ENCODE measurements around the gene NBEAL1.

The NBEAL1 gene

GRCh38 chr2:203022751-203023150, 8.1 kb downstream of the NBEAL1 start:
- no peak overlapping the region for H2AFZ ChIP-seq (ENCODE audit: low read depth, low read length)
- no peaks in the 10 kb centered on the region for H4K20me1 ChIP-seq (ENCODE audit: insufficient read depth, low read length)
- 0 out of 2 replicates have a peak, but pooled peaks cover 2% of the 10 kb centered on the region for H3K79me2 ChIP-seq (ENCODE audit: insufficient read depth, low read length)
- no peak overlapping the region for H3K4me2 ChIP-seq (ENCODE audit: insufficient read depth, low read length)
- peaks cover 18% of the 10 kb centered on the region for H3K4me1 ChIP-seq (ENCODE audit: insufficient read depth, low read length)
- H3K9me3 ChIP-seq (ENCODE audit: insufficient read depth, low read length, severe bottlenecking): no peaks in the 10 kb centered on the region
- H3K27me3 ChIP-seq (ENCODE audit: insufficient read depth, low read length, poor library complexity): no peaks in the 10 kb centered on the region
- no peak overlapping the region for H3K4me3 ChIP-seq (ENCODE audit: low read depth in 1 of 2, low read length in 2 of 2)
- no peaks in the 10 kb centered on the region for H3K36me3 ChIP-seq (ENCODE audit: insufficient read depth, low read length)
- no peak overlapping the region for H3K9ac ChIP-seq (ENCODE audit: low read depth, low read length)
- DNase-seq: no peak
- no peak for ATAC-seq (ENCODE audit: insufficient read depth, low read depth)
- no peak overlapping the region for H3K27ac ChIP-seq (ENCODE audit: low read length)
- TF ChIP-seq EZH2 (IDR thresholded peaks at IDR 0.05; ENCODE audit: borderline replicate concordance, low read depth, low read length, severe bottlenecking) (no peak), CTCF (IDR thresholded peaks at IDR 0.05; ENCODE audit: borderline replicate concordance, extremely low read depth, low read length, poor library complexity, severe bottlenecking) (no peak)

GRCh38 chr2:203025592-203025991, 10.9 kb downstream of the NBEAL1 start:
- H3K4me3 ChIP-seq (ENCODE audit: low read depth in 1 of 2, low read length in 2 of 2): no peak overlapping the region
- H3K27me3 ChIP-seq (ENCODE audit: insufficient read depth, low read length, poor library complexity): no peaks in the 10 kb centered on the region
- no peak overlapping the region for H2AFZ ChIP-seq (ENCODE audit: low read depth, low read length)
- no peaks in the 10 kb centered on the region for H3K4me1 ChIP-seq (ENCODE audit: insufficient read depth, low read length)
- no peak for ATAC-seq (ENCODE audit: insufficient read depth, low read depth)
- no peaks in the 10 kb centered on the region for H3K36me3 ChIP-seq (ENCODE audit: insufficient read depth, low read length)
- H4K20me1 ChIP-seq (ENCODE audit: insufficient read depth, low read length): no peaks in the 10 kb centered on the region
- 0 out of 2 replicates have a peak, but pooled peaks cover 2% of the 10 kb centered on the region for H3K79me2 ChIP-seq (ENCODE audit: insufficient read depth, low read length)
- no peak overlapping the region for H3K9ac ChIP-seq (ENCODE audit: low read depth, low read length)
- no peak overlapping the region for H3K27ac ChIP-seq (ENCODE audit: low read length)
- TF ChIP-seq EZH2 (IDR thresholded peaks at IDR 0.05; ENCODE audit: borderline replicate concordance, low read depth, low read length, severe bottlenecking): no peak
- no peak for TF ChIP-seq CTCF (IDR thresholded peaks at IDR 0.05; ENCODE audit: borderline replicate concordance, extremely low read depth, low read length, poor library complexity, severe bottlenecking)
- H3K4me2 ChIP-seq (ENCODE audit: insufficient read depth, low read length): no peak overlapping the region
- H3K9me3 ChIP-seq (ENCODE audit: insufficient read depth, low read length, severe bottlenecking): no peaks in the 10 kb centered on the region
- DNase-seq: no peak

- H3K9ac ChIP-seq (ENCODE audit: low read depth, low read length): no peak overlapping the region
- no peaks in the 10 kb centered on the region for H3K9me3 ChIP-seq (ENCODE audit: insufficient read depth, low read length, severe bottlenecking)
- no peaks in the 10 kb centered on the region for H3K36me3 ChIP-seq (ENCODE audit: insufficient read depth, low read length)
- DNase-seq: no peak
- no peak overlapping the region for H2AFZ ChIP-seq (ENCODE audit: low read depth, low read length)
- no peaks in the 10 kb centered on the region for H3K27me3 ChIP-seq (ENCODE audit: insufficient read depth, low read length, poor library complexity)
- H4K20me1 ChIP-seq (ENCODE audit: insufficient read depth, low read length): no peaks in the 10 kb centered on the region
- no peaks in the 10 kb centered on the region for H3K4me1 ChIP-seq (ENCODE audit: insufficient read depth, low read length)
- H3K4me3 ChIP-seq (ENCODE audit: low read depth in 1 of 2, low read length in 2 of 2): no peak overlapping the region
- H3K4me2 ChIP-seq (ENCODE audit: insufficient read depth, low read length): no peak overlapping the region
- no peak for ATAC-seq (ENCODE audit: insufficient read depth, low read depth)
- H3K79me2 ChIP-seq (ENCODE audit: insufficient read depth, low read length): no peaks in the 10 kb centered on the region
- no peak overlapping the region for H3K27ac ChIP-seq (ENCODE audit: low read length)
- no peak for TF ChIP-seq EZH2 (IDR thresholded peaks at IDR 0.05; ENCODE audit: borderline replicate concordance, low read depth, low read length, severe bottlenecking)
- TF ChIP-seq CTCF (IDR thresholded peaks at IDR 0.05; ENCODE audit: borderline replicate concordance, extremely low read depth, low read length, poor library complexity, severe bottlenecking): no peak
These were observed 15.9 kb downstream of the NBEAL1 start for GRCh38 chr2:203030545-203030944.

GRCh38 chr2:203030991-203031390, 16.3 kb downstream of the NBEAL1 start:
- Histone ChIP-seq H3K4me2 (ENCODE audit: insufficient read depth, low read length) (no peak overlapping the region), H3K4me1 (ENCODE audit: insufficient read depth, low read length) (no peaks in the 10 kb centered on the region), H3K9me3 (ENCODE audit: insufficient read depth, low read length, severe bottlenecking) (no peaks in the 10 kb centered on the region), H3K4me3 (ENCODE audit: low read depth in 1 of 2, low read length in 2 of 2) (no peak overlapping the region), H3K36me3 (ENCODE audit: insufficient read depth, low read length) (no peaks in the 10 kb centered on the region), H3K9ac (ENCODE audit: low read depth, low read length) (no peak overlapping the region), H3K27me3 (ENCODE audit: insufficient read depth, low read length, poor library complexity) (no peaks in the 10 kb centered on the region), H3K79me2 (ENCODE audit: insufficient read depth, low read length) (no peaks in the 10 kb centered on the region), H4K20me1 (ENCODE audit: insufficient read depth, low read length) (no peaks in the 10 kb centered on the region), H2AFZ (ENCODE audit: low read depth, low read length) (no peak overlapping the region), H3K27ac (ENCODE audit: low read length) (no peak overlapping the region)
- DNase-seq (no peak), ATAC-seq (ENCODE audit: insufficient read depth, low read depth) (no peak)
- TF ChIP-seq EZH2 (IDR thresholded peaks at IDR 0.05; ENCODE audit: borderline replicate concordance, low read depth, low read length, severe bottlenecking): no peak
- no peak for TF ChIP-seq CTCF (IDR thresholded peaks at IDR 0.05; ENCODE audit: borderline replicate concordance, extremely low read depth, low read length, poor library complexity, severe bottlenecking)
